ENCODE data around the gene COCH.
"Not testable (repeated sequence)": the region's sequence is repeated elsewhere in the genome, so short reads cannot be mapped to it uniquely, and the experiment has no call there.

The COCH gene

GRCh38 chr14:30888480-30889243 is 14.3 kb downstream of the COCH start:
- Histone ChIP-seq H3K36me3 (ENCODE audit: control insufficient read depth, insufficient read depth, low read length) (peaks cover 3% of the 10 kb centered on the region), H3K27me3 (replicated peaks; ENCODE audit: control insufficient read depth, insufficient read depth, low read length) (no peaks in the 10 kb centered on the region), H3K4me3 (replicated peaks; ENCODE audit: low read depth, low read length) (no peak overlapping the region)
- TF ChIP-seq CTCF (IDR thresholded peaks at IDR 0.05; ENCODE audit: insufficient read depth, low read length, poor library complexity, severe bottlenecking), result no peak
- DNase-seq (ENCODE audit: extremely low read depth, insufficient read length), result no peak

- H3K27me3 ChIP-seq (replicated peaks; ENCODE audit: control insufficient read depth, insufficient read depth, low read length), result no peaks in the 10 kb centered on the region
- DNase-seq (ENCODE audit: extremely low read depth, insufficient read length), result no peak
- no peak for TF ChIP-seq CTCF (IDR thresholded peaks at IDR 0.05; ENCODE audit: insufficient read depth, low read length, poor library complexity, severe bottlenecking)
- H3K4me3 ChIP-seq (replicated peaks; ENCODE audit: low read depth, low read length), result no peak overlapping the region
- H3K36me3 ChIP-seq (ENCODE audit: control insufficient read depth, insufficient read depth, low read length), result peaks cover 3% of the 10 kb centered on the region
Observed at GRCh38 chr14:30889244-30889594, 14.9 kb downstream of the COCH start.

GRCh38 chr14:30893819-30894218 is 19.5 kb downstream of the COCH start:
- no peak overlapping the region for H3K4me3 ChIP-seq (replicated peaks; ENCODE audit: low read depth, low read length)
- peaks cover 4% of the 10 kb centered on the region for H3K36me3 ChIP-seq (ENCODE audit: control insufficient read depth, insufficient read depth, low read length)
- no peak for DNase-seq (ENCODE audit: extremely low read depth, insufficient read length)
- H3K27me3 ChIP-seq (replicated peaks; ENCODE audit: control insufficient read depth, insufficient read depth, low read length), result no peaks in the 10 kb centered on the region
- no peak for TF ChIP-seq CTCF (IDR thresholded peaks at IDR 0.05; ENCODE audit: insufficient read depth, low read length, poor library complexity, severe bottlenecking)

GRCh38 chr14:30894923-30895515 is 20.7 kb downstream of the COCH start:
- DNase-seq (ENCODE audit: extremely low read depth, insufficient read length), result no peak
- no peak overlapping the region for H3K4me3 ChIP-seq (replicated peaks; ENCODE audit: low read depth, low read length)
- no peak for TF ChIP-seq CTCF (IDR thresholded peaks at IDR 0.05; ENCODE audit: insufficient read depth, low read length, poor library complexity, severe bottlenecking)
- peaks cover 4% of the 10 kb centered on the region for H3K36me3 ChIP-seq (ENCODE audit: control insufficient read depth, insufficient read depth, low read length)
- H3K27me3 ChIP-seq (replicated peaks; ENCODE audit: control insufficient read depth, insufficient read depth, low read length), result no peaks in the 10 kb centered on the region

GRCh38 chr14:30896435-30896834 is 22.1 kb downstream of the COCH start:
- no peak for TF ChIP-seq CTCF (IDR thresholded peaks at IDR 0.05; ENCODE audit: insufficient read depth, low read length, poor library complexity, severe bottlenecking)
- Histone ChIP-seq H3K4me3 (replicated peaks; ENCODE audit: low read depth, low read length) (no peak overlapping the region), H3K27me3 (replicated peaks; ENCODE audit: control insufficient read depth, insufficient read depth, low read length) (no peaks in the 10 kb centered on the region), H3K36me3 (ENCODE audit: control insufficient read depth, insufficient read depth, low read length) (peaks cover 4% of the 10 kb centered on the region)
- no peak for DNase-seq (ENCODE audit: extremely low read depth, insufficient read length)

GRCh38 chr14:30897121-30897520 is 22.8 kb downstream of the COCH start:
- not testable (repeated sequence) for H3K36me3 ChIP-seq (ENCODE audit: control insufficient read depth, insufficient read depth, low read length); DNase-seq (ENCODE audit: extremely low read depth, insufficient read length); H3K4me3 ChIP-seq (replicated peaks; ENCODE audit: low read depth, low read length); H3K27me3 ChIP-seq (replicated peaks; ENCODE audit: control insufficient read depth, insufficient read depth, low read length)
